GM18508 (cell line): ENCODE data around the gene CARMIL1.
"Not testable (repeated sequence)": the region's sequence is repeated elsewhere in the genome, so short reads cannot be mapped to it uniquely, and the experiment has no call there.

ENCODE experiments used
- ATAC-seq: cut with Tn5 transposase; IDR thresholded peaks from one replicate; pipeline ENCODE4 v1.9.1; 2021; ENCODE audit warnings: moderate number of reproducible peaks; ENCODE audit not compliant: insufficient read depth, unreplicated experiment

The CARMIL1 gene

DNA sequence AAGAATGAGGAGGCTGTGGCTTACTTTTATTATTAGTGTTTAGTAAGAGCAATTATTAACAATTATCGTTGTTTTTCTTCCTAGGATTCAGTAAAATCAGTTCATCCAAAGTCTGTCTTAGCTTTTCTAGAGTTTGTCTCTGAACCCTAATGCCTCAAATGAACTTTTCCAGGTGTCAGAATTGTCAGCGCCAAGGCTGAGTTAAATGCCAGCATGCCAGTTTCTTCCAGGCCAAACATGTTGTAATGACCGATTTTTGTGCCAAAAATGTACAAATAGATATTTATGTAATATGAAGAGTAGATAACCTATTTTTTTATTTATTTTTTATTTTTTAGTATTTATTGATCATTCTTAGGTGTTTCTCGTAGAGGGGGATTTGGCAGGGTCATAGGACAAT, 306.1 kb downstream of the CARMIL1 start:
- ATAC-seq = no peak

DNA sequence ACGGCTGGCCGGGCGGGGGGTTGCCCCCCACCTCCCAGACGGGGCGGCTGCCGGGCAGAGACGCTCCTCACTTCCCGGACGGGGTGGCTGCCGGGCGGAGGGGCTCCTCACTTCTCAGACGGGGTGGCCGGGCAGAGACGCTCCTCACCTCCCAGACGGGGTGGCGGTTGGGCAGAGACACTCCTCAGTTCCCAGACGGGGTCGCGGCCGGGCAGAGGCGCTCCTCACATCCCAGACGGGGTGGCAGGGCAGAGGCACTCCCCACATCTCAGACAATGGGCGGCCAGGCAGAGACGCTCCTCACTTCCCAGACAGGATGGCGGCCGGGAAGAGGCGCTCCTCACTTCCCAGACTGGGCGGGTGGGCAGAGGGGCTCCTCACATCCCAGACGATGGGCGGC, 306.9 kb downstream of the CARMIL1 start:
- ATAC-seq = not testable (repeated sequence)

DNA sequence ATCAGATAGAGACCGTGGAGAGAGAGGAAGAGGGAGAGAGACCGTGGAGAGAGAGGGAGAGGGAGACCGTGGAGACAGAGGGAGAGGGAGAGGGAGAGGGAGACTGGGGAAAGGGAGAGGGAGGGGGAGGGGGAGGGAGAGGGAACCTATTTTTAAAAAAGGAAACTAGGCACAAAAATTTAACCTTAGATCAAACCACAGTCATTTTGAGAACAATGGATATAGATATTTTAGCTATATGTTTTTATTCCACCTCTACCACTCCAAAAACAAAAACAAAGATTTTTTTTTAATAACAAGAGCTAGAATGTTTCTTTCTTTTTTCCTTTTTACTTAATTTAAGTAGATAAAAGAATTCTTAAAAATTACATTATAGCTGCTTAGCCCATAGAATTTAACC, 307.8 kb downstream of the CARMIL1 start:
- ATAC-seq = no peak

DNA sequence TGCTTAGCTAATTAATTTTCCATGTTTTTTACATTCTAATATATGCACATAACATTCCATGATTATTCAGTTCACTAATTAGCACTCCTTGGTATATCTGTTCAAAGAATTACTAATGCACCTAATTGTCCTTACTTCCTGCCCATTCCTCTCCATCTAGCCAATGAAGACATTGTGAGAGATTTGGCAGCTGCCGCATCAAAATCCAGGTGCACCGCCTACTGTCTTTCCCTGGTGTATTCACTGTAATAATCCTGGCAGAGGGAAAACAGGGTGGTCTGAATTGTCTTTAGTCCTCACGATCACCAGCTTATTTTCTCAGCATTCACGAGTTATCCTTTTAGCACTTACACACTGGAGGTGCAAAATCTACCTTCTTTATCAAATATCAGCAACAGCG, 311.8 kb downstream of the CARMIL1 start:
- no peak for ATAC-seq

DNA sequence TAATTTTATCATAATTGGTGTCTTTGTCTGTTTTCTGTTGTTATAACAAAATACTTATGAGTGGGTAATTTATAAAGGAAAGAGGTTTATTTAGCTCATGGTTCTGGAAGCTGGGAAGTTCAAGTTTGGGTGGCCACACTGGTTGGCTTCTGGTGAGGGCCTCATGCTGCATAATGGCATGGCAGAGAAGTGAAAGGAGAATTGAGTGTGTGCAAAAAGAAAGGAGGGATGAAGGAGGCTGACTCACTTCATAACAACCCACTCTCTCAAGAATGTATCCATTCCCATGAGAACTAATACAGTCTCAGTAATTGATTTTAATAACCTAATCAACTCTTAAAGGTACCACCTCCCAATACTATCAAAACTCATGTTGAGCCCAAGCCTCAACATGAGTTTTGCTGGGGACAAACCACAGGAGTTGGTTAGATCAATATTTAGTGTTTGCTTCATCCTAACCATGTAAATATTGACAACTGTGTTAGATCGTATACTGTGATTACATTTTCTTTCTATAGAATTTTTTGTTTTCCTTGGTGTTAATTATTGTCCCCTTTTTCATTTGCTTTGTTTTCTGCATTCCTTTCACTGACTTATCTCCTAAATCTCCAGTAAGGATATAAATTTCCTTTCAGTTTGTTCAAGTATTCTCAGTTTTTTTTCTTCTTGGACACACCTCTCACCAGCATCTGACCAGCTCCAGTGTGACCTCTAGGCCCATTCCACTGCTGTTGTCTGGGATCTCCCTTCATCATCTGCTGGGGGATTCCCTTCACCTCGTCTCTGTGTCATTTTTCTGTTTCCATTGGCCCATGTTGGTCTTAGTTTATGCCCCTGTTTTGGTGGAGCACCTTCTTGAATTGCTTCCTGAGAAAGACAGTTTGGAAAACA, 318.0 kb downstream of the CARMIL1 start:
- ATAC-seq = no peak

DNA sequence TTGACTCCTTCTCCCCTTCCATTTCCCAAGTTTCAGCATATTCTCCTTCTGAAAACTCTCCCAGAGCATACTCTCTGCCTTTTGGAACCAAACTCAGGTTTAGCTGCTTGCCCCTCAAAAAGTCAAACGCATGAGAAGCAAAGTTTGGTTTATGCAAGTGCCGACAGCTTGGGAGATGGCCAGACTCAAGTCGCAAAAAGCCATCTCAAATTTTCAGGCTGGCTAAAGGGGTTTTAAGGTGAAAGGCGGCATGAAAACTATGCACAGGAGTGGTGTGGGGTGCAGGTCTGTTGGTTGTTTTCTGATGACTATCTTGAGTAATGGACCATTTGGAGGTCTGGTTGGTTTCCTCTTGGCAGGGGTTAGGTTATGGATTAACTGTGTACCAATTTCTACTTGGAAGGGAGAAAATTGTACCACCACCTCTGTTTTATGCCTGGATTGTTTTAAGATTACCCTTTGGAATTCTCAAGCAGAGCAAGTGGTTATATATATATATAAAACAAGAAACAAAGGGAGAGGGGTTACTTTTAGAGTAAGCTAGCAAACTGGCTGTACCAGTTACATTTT, 320.4 kb downstream of the CARMIL1 start:
- no peak for ATAC-seq

DNA sequence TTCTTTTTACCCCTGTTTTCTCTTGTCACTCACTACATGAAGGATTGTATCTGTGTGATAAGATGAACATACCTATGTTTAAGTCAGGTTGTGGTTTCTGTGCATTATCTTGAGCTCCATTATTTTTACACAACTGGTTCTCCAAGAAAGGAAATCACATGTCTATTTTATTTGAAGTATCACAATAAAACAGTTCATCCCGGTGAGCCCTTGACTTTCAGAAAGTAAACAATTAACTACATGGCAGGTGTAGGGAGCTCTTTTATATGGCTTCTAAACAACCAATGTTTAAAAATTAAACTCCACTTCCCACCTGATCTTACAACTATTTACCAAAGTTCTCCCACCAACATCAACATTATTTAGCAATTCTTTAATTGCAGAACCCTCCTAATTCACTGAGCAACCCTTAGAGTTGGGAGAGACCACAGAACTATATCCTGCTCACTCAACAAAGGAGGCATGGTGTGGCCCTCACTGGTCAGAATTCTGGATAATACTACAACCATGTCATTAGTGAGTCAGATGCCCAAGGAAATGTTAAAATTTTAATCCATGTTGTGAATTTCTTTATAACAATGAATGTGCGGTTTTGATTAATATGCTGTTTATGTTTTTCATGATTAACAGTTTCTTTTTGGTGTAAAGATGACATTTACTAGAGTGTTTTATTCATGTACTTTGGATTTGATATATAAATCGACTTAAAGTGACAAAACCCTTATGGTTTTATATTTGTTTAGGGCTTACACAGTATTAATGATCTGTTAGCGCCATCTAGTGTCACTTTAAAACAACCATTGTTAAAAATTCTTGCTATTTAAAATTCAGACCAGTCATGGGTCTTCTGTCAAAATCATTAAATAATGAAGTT, 322.9 kb downstream of the CARMIL1 start:
- no peak for ATAC-seq

DNA sequence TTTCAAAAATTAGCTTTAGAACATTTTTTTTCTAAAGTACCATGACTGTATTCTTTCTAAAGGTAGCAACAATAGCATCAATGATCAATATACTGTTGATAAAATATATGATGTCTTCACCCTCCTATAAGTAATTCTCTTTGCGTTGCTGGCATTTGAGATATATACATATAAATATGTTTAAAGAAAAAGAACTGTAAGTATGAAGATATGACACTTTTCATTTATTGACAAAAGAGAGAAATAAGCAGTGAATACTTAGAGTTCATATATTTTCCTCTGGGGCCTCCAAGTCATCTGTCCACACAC, 323.5 kb downstream of the CARMIL1 start:
- no peak for ATAC-seq

DNA sequence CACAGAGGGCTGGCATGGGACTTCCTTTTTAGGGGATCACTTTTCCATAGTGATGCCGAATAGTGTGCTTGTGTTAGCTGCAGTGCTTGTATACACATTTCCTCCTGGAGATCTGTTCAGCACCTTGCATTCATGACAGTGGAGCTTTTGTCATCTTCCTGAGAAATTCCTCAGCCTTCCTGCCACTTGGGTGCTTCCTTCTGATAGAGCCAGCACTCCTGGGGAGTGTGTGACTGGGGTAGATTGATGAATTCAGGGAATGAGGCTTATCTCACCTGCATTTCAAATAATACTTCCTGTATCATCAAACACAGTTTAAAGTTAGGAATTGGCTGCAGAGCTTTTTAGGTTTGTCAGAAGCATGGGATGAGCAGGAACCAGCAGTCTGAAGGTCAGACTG, 324.1 kb downstream of the CARMIL1 start:
- no peak for ATAC-seq

DNA sequence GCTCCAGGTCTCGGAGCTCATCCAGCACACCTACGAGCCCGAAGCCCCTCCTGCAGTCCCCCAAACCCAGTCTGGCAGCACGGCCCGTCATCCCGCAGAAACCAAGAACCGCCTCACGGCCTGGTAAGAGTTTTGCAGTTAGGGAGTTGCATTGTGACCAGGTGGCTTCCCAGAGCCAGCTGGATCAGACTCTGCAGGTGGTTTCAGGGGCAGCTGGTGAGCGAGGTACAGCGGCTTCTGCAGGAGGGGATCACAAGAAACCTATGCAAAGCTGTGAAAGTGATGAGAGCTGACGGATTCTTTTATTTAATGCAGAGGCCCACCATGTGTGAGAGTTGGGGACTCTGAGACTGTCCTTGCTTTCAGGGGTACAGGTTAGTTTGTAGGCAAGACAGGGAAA, 327.0 kb downstream of the CARMIL1 start:
- no peak for ATAC-seq

DNA sequence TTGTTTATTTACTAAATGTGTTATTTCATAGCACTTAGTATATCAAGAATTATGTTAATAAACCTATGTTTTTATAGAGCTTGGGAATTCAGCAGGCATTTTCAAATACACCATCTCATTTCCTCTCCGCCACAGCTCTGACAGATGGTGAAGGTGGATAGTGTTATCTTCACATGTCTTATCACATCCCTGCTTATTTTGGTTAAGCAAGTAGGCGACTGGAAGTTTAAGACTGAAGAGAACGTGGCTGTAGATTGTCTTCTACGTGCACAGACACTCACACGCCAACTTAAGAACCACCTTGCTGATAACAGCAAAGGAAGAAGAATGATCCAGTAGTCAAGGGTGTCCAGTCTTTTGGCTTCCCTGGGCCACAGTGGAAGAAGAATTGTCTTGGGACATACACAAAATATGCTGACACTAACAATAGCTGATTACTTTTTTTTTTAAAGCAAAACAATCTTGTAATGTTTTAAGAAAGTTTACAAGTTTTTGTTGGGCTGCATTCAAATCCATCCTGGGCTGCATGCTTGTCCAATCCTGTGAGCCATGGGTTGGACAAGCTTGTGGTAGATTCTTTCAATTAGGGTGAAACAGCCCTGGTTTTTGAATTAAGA, 329.5 kb downstream of the CARMIL1 start:
- no peak for ATAC-seq

DNA sequence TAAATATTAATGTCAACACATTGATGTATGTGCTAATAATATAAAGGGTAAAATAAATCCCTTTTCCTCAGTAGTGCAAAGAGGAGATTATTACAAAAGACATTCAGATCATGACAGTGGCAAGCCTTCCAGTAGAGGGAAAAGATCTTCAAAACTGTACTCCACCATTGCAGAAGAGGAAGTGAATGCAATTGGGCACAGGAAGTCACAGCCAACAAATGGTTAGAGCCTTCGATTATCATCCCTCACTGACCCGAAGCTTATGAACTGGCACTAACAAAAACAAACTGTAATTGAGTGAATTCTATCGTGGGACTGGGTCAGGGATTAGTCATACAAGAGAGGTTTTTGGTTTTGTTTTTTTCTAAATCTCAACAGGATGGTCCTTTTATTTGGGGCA, 333.5 kb downstream of the CARMIL1 start:
- ATAC-seq = no peak

DNA sequence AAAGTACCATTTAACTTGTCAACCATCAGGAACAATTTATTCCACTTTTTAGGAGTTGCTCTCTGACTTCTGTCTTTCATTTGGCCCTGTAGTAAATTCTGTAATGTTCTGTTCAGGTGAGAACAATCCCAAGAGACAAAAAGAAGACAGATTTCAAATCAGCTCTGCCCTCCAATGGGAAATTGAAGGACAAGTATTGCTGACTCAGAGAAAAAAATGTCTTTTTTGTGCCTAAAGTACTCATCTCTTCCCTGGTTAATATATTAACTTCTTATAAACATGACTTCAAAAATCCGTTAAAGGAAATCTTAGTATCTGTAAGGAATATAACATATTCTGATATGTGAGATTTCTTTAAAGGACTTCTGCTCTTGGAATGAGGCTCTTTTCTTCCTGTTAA, 334.2 kb downstream of the CARMIL1 start:
- no peak for ATAC-seq

DNA sequence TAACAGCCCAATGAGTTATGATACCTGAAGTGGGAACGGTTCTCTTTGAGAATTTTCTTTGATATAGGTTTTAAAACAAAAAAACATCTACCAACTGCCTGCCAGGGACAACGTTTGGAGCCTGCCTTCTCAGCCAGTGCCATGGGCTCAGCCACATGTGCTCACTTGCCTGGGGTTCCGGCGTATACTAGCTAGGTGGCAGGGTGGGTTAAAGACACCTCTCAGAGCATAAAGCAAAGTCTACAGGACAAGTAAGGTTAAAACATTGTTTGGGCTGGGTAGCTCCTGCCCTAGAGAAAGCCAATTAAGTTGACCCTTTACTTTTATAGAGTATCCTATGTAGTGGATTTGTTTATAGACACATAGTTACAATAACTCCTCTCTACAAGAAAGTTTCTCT, 334.9 kb downstream of the CARMIL1 start:
- ATAC-seq = no peak

DNA sequence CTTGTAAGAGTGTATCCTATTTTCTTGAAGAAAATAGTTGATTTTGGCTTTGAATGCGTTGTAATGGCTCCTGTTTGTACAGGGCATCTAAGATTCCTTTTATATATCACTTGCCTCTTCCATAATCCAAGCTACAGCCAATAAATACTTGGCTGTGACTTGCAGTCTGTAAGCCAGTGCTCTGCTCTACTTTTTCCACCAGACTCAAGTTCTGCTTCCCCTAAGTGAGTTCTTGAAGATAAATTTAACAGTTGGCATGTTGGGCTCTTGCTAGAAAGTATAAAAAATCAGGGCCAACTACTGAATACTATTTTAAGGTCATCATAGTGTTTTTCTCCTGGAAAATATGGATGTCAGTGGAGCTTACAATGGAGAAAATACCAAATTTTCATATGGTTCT, 336.3 kb downstream of the CARMIL1 start:
- no peak for ATAC-seq

DNA sequence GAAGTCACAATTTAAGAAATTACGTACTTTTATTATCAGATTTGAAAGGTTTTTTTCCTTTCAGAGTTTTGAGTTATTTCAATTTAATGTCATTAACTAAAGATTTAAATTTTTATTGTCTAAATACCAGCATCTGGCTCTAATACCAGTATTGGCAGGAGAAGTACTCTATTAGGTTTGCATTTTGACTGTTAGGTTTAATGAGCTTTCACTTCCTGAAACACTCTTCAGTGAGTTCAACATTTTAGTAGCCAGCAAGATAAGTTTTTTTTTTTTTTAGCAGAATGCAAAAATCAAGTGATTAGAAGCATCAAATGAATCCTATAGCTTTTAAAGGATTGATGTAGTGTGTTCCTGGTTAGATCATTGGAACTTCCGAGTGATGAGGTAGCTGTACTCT, 338.8 kb downstream of the CARMIL1 start:
- ATAC-seq = no peak

DNA sequence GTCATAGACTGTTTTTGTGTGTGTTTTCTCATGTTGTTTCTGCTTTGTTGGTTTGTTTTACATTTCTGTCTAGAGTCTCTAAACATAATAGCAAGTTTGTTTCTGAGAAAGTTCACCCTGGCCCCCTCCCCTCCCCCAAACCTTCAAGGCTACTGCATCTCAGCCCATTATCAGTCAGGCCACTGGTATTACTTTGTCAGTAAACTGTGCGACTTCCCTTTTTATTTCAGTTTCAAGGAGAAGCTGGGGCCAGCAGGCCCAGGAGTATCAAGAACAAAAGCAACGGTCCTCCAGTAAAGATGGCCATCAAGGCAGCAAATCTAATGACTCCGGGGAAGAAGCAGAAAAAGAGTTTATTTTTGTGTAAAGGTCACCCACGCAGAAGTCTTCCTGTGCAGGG, 340.0 kb downstream of the CARMIL1 start:
- ATAC-seq = no peak

DNA sequence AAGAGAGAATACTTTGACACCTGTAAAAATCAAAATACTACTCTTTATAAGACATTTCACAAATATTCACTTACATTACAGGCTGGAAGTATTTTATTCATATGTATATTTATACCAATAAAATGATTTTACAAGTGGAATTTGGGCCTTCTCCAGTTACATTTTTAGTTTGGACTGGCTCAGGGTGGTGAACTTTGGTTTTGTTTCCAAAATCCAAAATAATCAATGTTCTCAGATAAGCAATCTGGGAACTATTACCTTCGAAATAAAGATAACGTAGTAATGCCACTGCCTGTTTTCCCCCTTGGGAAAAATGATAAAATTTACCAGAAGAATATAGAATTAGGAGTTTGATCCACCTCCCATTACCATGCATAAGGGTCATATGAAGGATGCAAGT, 341.2 kb downstream of the CARMIL1 start:
- ATAC-seq = no peak

DNA sequence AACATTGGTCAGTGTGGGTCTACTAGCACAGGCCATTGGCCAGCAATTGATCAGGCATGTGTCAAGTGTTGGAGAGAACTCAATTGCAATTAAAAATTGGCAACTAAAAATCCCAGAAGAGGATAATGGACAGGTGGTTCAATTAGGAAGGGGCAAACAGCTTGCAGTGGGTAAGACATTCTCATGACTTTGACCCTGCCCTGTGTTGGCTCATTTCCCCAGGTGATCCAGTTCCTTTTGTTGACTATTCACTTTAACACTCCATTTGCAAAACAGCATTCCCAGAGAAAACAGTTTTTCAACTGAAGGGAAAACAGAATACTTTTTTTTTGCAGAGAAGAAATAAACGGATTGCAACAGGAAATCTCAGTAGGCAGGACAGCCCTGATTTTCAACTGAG, 343.9 kb downstream of the CARMIL1 start:
- ATAC-seq = no peak

DNA sequence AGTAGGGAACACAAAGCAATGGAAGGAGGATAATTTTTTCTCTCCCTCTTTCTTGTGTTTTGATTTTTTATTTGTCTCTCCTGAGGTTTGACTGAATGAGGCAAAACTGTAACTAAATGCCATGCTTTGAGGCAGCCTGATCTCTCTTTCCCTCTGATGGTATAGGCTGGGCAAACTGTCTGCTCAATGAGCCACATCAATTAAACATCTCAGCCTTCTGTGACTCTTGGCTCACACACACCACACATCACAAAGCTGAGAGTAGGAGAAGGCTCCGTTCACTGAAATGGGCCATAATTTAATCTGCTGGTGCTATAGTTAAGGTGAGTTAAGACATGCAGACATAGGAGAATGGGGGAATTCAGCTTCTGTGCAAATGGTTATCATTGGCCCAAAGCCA, 344.7 kb downstream of the CARMIL1 start:
- no peak for ATAC-seq

DNA sequence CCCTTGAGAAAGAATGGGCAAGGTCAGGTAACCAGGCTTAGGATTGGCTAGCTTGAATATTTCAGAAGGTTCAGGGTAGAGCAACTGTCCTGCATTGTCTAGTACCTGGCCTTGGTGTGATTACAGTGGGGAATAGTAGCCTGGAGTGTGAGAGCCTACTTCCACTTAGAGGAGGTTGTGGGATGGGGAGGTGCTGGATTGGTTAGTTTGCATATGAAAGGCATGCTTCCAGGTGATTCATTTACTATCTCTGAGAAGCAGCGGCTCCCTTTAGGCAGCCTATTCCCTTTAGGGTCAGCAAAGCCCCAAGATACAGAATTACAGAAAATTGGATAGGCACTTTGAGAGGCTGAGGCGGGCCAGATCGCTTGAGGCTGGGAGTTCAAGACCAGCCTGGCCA, 347.8 kb downstream of the CARMIL1 start:
- ATAC-seq = no peak
